Prostate gland (tissue), 2 donors: Measurements from ENCODE around the gene HLA-A. TPM values are rescaled to one million over a fixed set of nuclear protein-coding genes. Genes with fewer than 3 reads are reported as not detected.

Experiments used
- DNase-seq: peaks from one replicate; pipeline ENCODE4 v3.0.0-alpha.2; 2019; ENCODE audit warnings: low spot score
- H3K27ac ChIP-seq, 2 donors: fragments of 200-600 bp; sonication (generic); 2 replicates each; pipeline ENCODE4 v1.5.1; 2017 to 2019
- H3K27me3 ChIP-seq: fragments of 200-600 bp; sonication (generic); replicated peaks from 2 replicates; pipeline ENCODE4 v1.5.1; 2019; ENCODE audit not compliant: insufficient read depth
- H3K36me3 ChIP-seq, 2 donors: fragments of 200-600 bp; sonication (generic); 1 replicate in 1 of 2; 2 replicates in 1 of 2; pipeline versions ENCODE4 v1.5.1 to v1.8.1; 2017 to 2019
- H3K4me1 ChIP-seq: fragments of 200-600 bp; sonication (generic); replicated peaks from 2 replicates; pipeline ENCODE4 v1.5.1; 2019
- H3K4me3 ChIP-seq, 2 donors: fragments of 200-600 bp; sonication (generic); 2 replicates each; pipeline ENCODE4 v1.5.1; 2017 to 2019
- H3K9me3 ChIP-seq: fragments of 200-600 bp; sonication (generic); 2 replicates; pipeline ENCODE4 v1.5.1; 2017
- POLR2A ChIP-seq: fragments of 450-650 bp; IDR thresholded peaks from one replicate; pipeline ENCODE4 v1.6.1; 2016; ENCODE audit warnings: antibody characterized with exemption, mild to moderate bottlenecking
- POLR2AphosphoS5 ChIP-seq: sonication (generic); formaldehyde crosslinking; IDR thresholded peaks from one replicate; pipeline ENCODE4 v1.6.1; 2017; ENCODE audit warnings: antibody characterized with exemption
- WGBS: methylation state at CpG from one replicate; pipeline ENCODE4 v1.1.5; 2018; 5-methylcytosine and 5-hydroxymethylcytosine counted together
- intact Hi-C: fragments of 100-400 bp; cut with DNase I; formaldehyde crosslinking; loops from one replicate; pipeline ENCODE4 v1.14.2; 2022
- total RNA-seq, 2 donors: library from RNA; depleted of rRNA; stranded (reverse); fragments of >200 nt; gene quantifications; one replicate each; pipeline ENCODE4 v1.1.0, GENCODE V29; 2016
- TF ChIP-seq, protein P1 (sequence below), 4 experiments: fragments of 200-600 bp in 2 of 4; fragments of 450-650 bp in 2 of 4; sonication (generic) in 2 of 4; IDR thresholded peaks; 1 replicate in 3 of 4; 2 replicates in 1 of 4; pipeline ENCODE4 v1.5.1; 2016 to 2019; ENCODE audit warnings: antibody characterized with exemption in 4 of 4, mild to moderate bottlenecking in 2 of 4, moderate library complexity in 2 of 4

The HLA-A gene
- total RNA-seq, 2 donors from 2014 or later = 564 to 620 TPM

DNA sequence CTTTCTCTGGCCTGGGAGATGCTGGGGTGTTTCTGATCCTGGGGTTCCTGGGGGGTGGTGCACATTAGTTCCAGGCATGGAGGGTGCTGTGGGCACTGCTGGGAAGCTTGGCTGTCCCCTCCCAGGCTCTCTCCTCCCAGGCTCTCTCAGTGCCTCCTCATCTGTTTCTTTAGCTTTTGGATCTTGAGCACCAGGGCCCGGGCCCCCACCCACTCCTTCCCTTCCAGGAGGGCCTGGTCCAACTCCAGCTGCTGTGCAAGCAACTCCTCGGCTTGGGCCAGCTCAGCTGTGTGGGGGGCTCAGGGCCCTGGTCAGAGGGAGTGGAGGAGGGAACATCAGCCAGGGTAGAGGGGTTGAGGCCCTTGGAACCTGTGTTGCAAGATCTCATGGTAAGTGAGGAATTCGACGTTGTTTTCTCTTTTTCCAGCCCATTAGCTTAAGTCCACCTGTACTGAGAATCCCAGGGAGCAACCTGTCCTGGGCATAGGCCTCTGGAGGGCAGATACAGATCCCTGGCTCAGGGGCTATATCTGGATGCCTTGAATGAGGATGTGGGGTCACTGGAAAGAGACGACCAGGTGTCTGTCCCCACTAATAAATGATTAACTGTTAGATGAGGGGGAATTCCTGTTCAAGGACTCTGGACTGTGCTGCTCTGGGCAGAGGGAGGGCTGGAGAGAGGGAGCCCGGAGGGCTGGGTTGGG is 34.5 kb upstream of the HLA-A start:
- DNase-seq = no peak
- no peak overlapping the region for H3K27ac ChIP-seq
- no peaks in the 10 kb centered on the region for H3K36me3 ChIP-seq
- H3K4me3 ChIP-seq = no peak overlapping the region
- intact Hi-C loops = no loop called here
- no peaks in the 10 kb centered on the region for H3K4me1 ChIP-seq
- 55% methylated on average over 6 of the region's 6 CpGs for WGBS
- no peaks in the 10 kb centered on the region for H3K27me3 ChIP-seq
- TF ChIP-seq, protein P1, sequence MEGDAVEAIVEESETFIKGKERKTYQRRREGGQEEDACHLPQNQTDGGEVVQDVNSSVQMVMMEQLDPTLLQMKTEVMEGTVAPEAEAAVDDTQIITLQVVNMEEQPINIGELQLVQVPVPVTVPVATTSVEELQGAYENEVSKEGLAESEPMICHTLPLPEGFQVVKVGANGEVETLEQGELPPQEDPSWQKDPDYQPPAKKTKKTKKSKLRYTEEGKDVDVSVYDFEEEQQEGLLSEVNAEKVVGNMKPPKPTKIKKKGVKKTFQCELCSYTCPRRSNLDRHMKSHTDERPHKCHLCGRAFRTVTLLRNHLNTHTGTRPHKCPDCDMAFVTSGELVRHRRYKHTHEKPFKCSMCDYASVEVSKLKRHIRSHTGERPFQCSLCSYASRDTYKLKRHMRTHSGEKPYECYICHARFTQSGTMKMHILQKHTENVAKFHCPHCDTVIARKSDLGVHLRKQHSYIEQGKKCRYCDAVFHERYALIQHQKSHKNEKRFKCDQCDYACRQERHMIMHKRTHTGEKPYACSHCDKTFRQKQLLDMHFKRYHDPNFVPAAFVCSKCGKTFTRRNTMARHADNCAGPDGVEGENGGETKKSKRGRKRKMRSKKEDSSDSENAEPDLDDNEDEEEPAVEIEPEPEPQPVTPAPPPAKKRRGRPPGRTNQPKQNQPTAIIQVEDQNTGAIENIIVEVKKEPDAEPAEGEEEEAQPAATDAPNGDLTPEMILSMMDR (IDR thresholded peaks at IDR 0.05) = no peak
- H3K9me3 ChIP-seq = no peaks in the 10 kb centered on the region

DNA sequence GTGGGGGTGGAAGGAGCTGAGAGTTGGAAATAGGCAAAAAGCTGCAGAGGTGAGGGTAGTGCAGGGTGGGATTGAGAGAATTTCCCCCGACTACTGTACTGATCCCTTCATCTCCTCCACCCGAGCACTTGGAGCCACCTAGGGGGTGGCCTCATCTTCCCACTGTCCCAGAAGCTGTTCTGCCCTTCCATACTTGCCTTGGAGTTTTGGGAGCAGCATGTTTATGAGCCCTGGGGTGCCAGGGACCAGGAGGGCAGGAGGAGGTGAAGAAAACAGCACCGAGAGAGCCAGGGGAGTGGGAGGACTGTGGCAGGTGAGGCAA is 34.0 kb upstream of the HLA-A start:
- Histone ChIP-seq H3K4me3 (no peak overlapping the region), H3K4me1 (no peaks in the 10 kb centered on the region), H3K27me3 (no peaks in the 10 kb centered on the region), H3K36me3 (no peaks in the 10 kb centered on the region), H3K9me3 (no peaks in the 10 kb centered on the region), H3K27ac (no peak overlapping the region)
- intact Hi-C loops = no loop called here
- TF ChIP-seq POLR2AphosphoS5 = no peak
- no peak for TF ChIP-seq POLR2A
- WGBS = 93% methylated on average over 3 of the region's 3 CpGs
- DNase-seq = no peak

DNA sequence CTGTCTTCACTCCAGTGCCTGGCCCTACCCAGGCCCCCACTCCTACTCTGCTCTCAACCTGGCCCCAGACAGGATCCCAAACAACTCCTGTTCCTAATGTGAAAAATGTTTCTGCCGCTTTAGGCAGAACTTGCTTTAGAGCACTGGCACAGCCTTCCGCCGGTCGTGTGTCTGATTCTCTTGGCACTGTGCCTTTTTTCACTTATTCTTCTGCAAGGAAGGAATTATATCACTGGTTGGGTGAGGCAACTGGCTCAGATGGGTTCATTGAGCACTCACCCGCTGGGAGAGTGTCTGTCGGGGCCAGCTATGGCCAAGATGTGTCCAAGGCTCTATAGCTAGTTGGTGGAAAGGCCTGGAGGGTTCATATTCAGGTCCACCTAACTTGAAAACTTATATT is 33.6 kb upstream of the HLA-A start:
- Histone ChIP-seq H3K4me3 (no peak overlapping the region), H3K9me3 (no peaks in the 10 kb centered on the region), H3K27me3 (no peaks in the 10 kb centered on the region), H3K27ac (no peak overlapping the region), H3K36me3 (no peaks in the 10 kb centered on the region), H3K4me1 (no peaks in the 10 kb centered on the region)
- TF ChIP-seq, protein P1 (IDR thresholded peaks at IDR 0.05) = no peak
- TF ChIP-seq POLR2A (no peak), POLR2AphosphoS5 (no peak)
- WGBS = 53% methylated on average over 6 of the region's 6 CpGs
- intact Hi-C loops = no loop called here
- DNase-seq = no peak

DNA sequence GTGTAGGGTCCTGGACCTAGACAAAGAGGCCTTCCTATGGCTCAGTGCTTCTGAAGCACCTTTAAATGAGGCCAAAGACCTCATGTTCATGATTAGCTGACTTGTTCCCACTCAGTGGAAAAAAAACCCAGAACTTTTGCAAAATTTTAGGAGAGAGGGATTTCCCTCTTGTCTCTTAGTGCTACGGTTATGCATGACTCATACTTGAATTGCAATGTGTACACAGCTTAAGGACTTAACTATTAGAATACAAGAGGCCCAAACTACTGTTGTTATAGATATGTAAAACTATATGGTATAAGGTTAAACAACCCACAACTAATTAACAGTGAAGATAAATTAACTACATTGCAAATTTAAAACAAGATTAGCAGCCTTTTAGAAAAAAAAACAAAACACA is 32.3 kb upstream of the HLA-A start:
- 7% methylated on average over 1 of the region's 1 CpG for WGBS
- no peaks in the 10 kb centered on the region for H3K27me3 ChIP-seq
- no peaks in the 10 kb centered on the region for H3K9me3 ChIP-seq
- no peak for DNase-seq
- intact Hi-C loops = no loop called here
- H3K4me1 ChIP-seq = no peaks in the 10 kb centered on the region
- H3K27ac ChIP-seq = no peak overlapping the region
- no peak overlapping the region for H3K4me3 ChIP-seq
- no peaks in the 10 kb centered on the region for H3K36me3 ChIP-seq
- TF ChIP-seq POLR2A (no peak), POLR2AphosphoS5 (no peak)
- TF ChIP-seq, protein P1 (IDR thresholded peaks at IDR 0.05) = no peak

DNA sequence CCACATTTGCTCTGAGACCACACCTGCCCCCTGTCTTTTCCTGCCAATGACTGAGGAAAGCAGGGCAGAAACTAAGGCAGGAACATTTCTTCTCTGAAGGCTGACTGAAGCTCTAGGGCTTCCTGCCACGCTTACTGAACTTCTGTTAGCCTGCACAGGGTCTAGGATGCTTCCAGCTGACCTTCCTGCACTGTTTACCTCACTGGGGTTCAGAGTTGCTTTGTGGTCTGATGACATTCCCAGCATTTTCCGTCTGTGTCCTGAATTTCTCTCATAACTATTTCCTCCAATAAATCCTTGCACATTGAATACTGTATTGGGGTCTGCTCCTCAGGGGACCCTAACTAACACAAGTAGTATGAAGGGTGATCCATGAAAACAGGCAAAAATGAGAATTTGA is 29.5 kb upstream of the HLA-A start:
- 80% methylated on average over 2 of the region's 2 CpGs for WGBS
- intact Hi-C loops = no loop called here

More for the DNA sequence above, 29.5 kb upstream of the HLA-A start:
- Histone ChIP-seq H3K36me3 (no peaks in the 10 kb centered on the region), H3K27me3 (no peaks in the 10 kb centered on the region), H3K4me1 (no peaks in the 10 kb centered on the region), H3K27ac (no peak overlapping the region), H3K4me3 (no peak overlapping the region), H3K9me3 (no peaks in the 10 kb centered on the region)
- TF ChIP-seq, protein P1 (IDR thresholded peaks at IDR 0.05) = no peak
- TF ChIP-seq POLR2AphosphoS5 = no peak
- no peak for TF ChIP-seq POLR2A
- DNase-seq = no peak
